ENCODE data around the gene FOXO3. TPM values are rescaled to one million over a fixed set of nuclear protein-coding genes. Genes with fewer than 3 reads are reported as not detected.

Gene FOXO3
- total RNA-seq, 1 experiment from 2014 or later = 43.8 TPM

DNA sequence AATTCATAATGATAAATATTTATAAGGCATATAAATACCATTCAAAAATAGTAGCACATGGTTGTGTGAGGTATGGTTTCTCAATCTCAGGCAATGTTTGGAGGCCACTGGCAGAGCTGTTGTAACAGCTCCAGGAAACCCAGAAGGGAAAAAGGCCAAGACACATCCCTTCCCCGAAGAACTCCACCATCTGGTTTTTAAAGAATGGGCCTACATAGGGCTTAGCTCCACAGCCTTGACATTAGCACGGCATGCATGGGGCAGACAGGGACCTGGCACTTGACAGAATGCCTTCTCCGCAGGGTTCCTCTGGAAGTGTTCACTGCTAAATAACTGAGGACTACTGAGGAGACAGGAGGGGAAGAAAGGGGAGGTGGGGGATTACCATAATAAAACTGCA is 16.1 kb upstream of the FOXO3 start:
- H3K27ac ChIP-seq (ENCODE audit: low read length) = no peak overlapping the region
- no peak for ATAC-seq
- H3K36me3 ChIP-seq (ENCODE audit: control insufficient read depth, insufficient read depth, low read length) = no peaks in the 10 kb centered on the region
- POLR2A ChIA-PET = no interaction called here
- H3K4me1 ChIP-seq (ENCODE audit: control insufficient read depth, insufficient read depth, low read length) = no peaks in the 10 kb centered on the region
- in situ Hi-C loops (cut with HindIII; ENCODE audit: low pct_unique_long_range_greater_than_20kb, low sequenced_read_pairs) (no loop called here), intact Hi-C loops (cut with micrococcal nuclease; ENCODE audit: unreplicated experiment) (loop anchor here (5.0 kb wide), 1 partner anchor 238 kb away; no protein-coding TSS in a partner anchor)
- H3K4me3 ChIP-seq (ENCODE audit: low read depth in 2 of 2, low read length in 2 of 2) = no peak overlapping the region
- TF ChIP-seq TCF7L2 (IDR thresholded peaks at IDR 0.05; ENCODE audit: low read depth, low read length) (no peak), POLR2AphosphoS5 (IDR thresholded peaks at IDR 0.05; ENCODE audit: low read depth, low read length) (no peak), SIN3A (IDR thresholded peaks at IDR 0.05; ENCODE audit: borderline replicate concordance, insufficient read depth, low read depth, low read length) (no peak)
- TF ChIP-seq, protein P1, sequence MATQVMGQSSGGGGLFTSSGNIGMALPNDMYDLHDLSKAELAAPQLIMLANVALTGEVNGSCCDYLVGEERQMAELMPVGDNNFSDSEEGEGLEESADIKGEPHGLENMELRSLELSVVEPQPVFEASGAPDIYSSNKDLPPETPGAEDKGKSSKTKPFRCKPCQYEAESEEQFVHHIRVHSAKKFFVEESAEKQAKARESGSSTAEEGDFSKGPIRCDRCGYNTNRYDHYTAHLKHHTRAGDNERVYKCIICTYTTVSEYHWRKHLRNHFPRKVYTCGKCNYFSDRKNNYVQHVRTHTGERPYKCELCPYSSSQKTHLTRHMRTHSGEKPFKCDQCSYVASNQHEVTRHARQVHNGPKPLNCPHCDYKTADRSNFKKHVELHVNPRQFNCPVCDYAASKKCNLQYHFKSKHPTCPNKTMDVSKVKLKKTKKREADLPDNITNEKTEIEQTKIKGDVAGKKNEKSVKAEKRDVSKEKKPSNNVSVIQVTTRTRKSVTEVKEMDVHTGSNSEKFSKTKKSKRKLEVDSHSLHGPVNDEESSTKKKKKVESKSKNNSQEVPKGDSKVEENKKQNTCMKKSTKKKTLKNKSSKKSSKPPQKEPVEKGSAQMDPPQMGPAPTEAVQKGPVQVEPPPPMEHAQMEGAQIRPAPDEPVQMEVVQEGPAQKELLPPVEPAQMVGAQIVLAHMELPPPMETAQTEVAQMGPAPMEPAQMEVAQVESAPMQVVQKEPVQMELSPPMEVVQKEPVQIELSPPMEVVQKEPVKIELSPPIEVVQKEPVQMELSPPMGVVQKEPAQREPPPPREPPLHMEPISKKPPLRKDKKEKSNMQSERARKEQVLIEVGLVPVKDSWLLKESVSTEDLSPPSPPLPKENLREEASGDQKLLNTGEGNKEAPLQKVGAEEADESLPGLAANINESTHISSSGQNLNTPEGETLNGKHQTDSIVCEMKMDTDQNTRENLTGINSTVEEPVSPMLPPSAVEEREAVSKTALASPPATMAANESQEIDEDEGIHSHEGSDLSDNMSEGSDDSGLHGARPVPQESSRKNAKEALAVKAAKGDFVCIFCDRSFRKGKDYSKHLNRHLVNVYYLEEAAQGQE (IDR thresholded peaks at IDR 0.05; ENCODE audit: insufficient read depth in 1 of 2, low read depth in 2 of 2, low read length in 1 of 2) = no peak
- TF ChIP-seq, protein P2, sequence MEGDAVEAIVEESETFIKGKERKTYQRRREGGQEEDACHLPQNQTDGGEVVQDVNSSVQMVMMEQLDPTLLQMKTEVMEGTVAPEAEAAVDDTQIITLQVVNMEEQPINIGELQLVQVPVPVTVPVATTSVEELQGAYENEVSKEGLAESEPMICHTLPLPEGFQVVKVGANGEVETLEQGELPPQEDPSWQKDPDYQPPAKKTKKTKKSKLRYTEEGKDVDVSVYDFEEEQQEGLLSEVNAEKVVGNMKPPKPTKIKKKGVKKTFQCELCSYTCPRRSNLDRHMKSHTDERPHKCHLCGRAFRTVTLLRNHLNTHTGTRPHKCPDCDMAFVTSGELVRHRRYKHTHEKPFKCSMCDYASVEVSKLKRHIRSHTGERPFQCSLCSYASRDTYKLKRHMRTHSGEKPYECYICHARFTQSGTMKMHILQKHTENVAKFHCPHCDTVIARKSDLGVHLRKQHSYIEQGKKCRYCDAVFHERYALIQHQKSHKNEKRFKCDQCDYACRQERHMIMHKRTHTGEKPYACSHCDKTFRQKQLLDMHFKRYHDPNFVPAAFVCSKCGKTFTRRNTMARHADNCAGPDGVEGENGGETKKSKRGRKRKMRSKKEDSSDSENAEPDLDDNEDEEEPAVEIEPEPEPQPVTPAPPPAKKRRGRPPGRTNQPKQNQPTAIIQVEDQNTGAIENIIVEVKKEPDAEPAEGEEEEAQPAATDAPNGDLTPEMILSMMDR (IDR thresholded peaks at IDR 0.05) = no peak
- DNase-seq (ENCODE audit: low read depth, low spot score) = no peak
- BruUV-seq (replicated peaks) = no TSS peak
- peaks cover 4% of the 10 kb centered on the region; the same call in 1 of the 2 replicates for H3K9me3 ChIP-seq (ENCODE audit: control insufficient read depth, insufficient read depth, low read depth, low read length)
- H3K27me3 ChIP-seq (ENCODE audit: control insufficient read depth, insufficient read depth, low read length) = no peaks in the 10 kb centered on the region
- CTCF ChIA-PET = interaction anchor here (1.0 kb wide), 1 partner anchor 349 kb away, joined by 4 read pairs; no protein-coding TSS in a partner anchor

GRCh38 chr6:108546079-108547049 is 14.4 kb upstream of the FOXO3 start:
- no peak overlapping the region for H3K4me3 ChIP-seq (ENCODE audit: low read depth in 2 of 2, low read length in 2 of 2)
- no TSS peak for BruUV-seq (replicated peaks)
- H3K4me1 ChIP-seq (ENCODE audit: control insufficient read depth, insufficient read depth, low read length) = no peaks in the 10 kb centered on the region
- H3K27me3 ChIP-seq (ENCODE audit: control insufficient read depth, insufficient read depth, low read length) = no peaks in the 10 kb centered on the region
- ChIA-PET POLR2A (no interaction called here), CTCF (no interaction called here)
- no peak for DNase-seq (ENCODE audit: low read depth, low spot score)
- ATAC-seq = no peak
- H3K36me3 ChIP-seq (ENCODE audit: control insufficient read depth, insufficient read depth, low read length) = no peaks in the 10 kb centered on the region
- no peak overlapping the region for H3K27ac ChIP-seq (ENCODE audit: low read length)
- TF ChIP-seq, protein P2 (IDR thresholded peaks at IDR 0.05) = peak; percentile 1; the same call in 1 of the 2 replicates
- TF ChIP-seq SIN3A (IDR thresholded peaks at IDR 0.05; ENCODE audit: borderline replicate concordance, insufficient read depth, low read depth, low read length) = no peak
- in situ Hi-C loops (cut with HindIII; ENCODE audit: low pct_unique_long_range_greater_than_20kb, low sequenced_read_pairs) (no loop called here), intact Hi-C loops (cut with micrococcal nuclease; ENCODE audit: unreplicated experiment) (no loop called here)
- no peaks in the 10 kb centered on the region for H3K9me3 ChIP-seq (ENCODE audit: control insufficient read depth, insufficient read depth, low read depth, low read length)
